SK-N-SH treated with all-trans-retinoic acid at 6 μM for 48 hours (cell line): ENCODE data around the gene ZNF423.

Experiments
- ATAC-seq: fragments of 200-7000 bp; cut with Tn5 transposase; 3 replicates; pipeline ENCODE4 v1.9.1; 2020; ENCODE audit warnings: mild to moderate bottlenecking, moderate library complexity
- ARNTL ChIP-seq: fragments of 450-650 bp; formaldehyde crosslinking; IDR thresholded peaks from 2 replicates; pipeline ENCODE4 v1.5.0; 2020; ENCODE audit warnings: low read depth, mild to moderate bottlenecking, moderate library complexity, borderline replicate concordance
- CSDC2 ChIP-seq: fragments of 250-450 bp; sonication (Bioruptor Pico); IDR thresholded peaks from 2 replicates; pipeline ENCODE4 v1.5.0; 2020; ENCODE audit warnings: mild to moderate bottlenecking, moderate library complexity
- ESRRG ChIP-seq: fragments of 250-450 bp; sonication (Bioruptor Pico); IDR thresholded peaks from 2 replicates; pipeline ENCODE4 v1.6.1; 2021; ENCODE audit warnings: mild to moderate bottlenecking
- GLIS3 ChIP-seq: fragments of 250-450 bp; sonication (Bioruptor Pico); IDR thresholded peaks from 2 replicates; pipeline ENCODE4 v1.5.0; 2020; ENCODE audit warnings: mild to moderate bottlenecking, moderate library complexity
- ISL1 ChIP-seq: fragments of 250-450 bp; sonication (Bioruptor Pico); IDR thresholded peaks from 2 replicates; pipeline ENCODE4 v2.1.2; 2022; ENCODE audit warnings: mild to moderate bottlenecking, moderate library complexity
- OSR1 ChIP-seq: fragments of 250-450 bp; sonication (Bioruptor Pico); IDR thresholded peaks from 2 replicates; pipeline ENCODE4 v1.8.0; 2022; ENCODE audit warnings: moderate library complexity, mild to moderate bottlenecking, inconsistent platforms
- PATZ1 ChIP-seq: fragments of 250-450 bp; sonication (Bioruptor Pico); IDR thresholded peaks from 2 replicates; pipeline ENCODE4 v1.8.0; 2020; ENCODE audit warnings: mild to moderate bottlenecking, moderate library complexity, borderline replicate concordance
- POU6F1 ChIP-seq: fragments of 250-450 bp; sonication (Bioruptor Pico); IDR thresholded peaks from 2 replicates; pipeline ENCODE4 v1.8.0; 2021; ENCODE audit warnings: low read depth, mild to moderate bottlenecking, moderate library complexity, borderline replicate concordance
- PPARA ChIP-seq: fragments of 250-450 bp; sonication (Bioruptor Pico); IDR thresholded peaks from 2 replicates; pipeline ENCODE4 v1.5.0; 2020; ENCODE audit warnings: mild to moderate bottlenecking, borderline replicate concordance
- RARB ChIP-seq: fragments of 250-450 bp; sonication (Bioruptor Pico); IDR thresholded peaks from 2 replicates; pipeline ENCODE4 v1.8.0; 2021; ENCODE audit warnings: mild to moderate bottlenecking, moderate library complexity
- SNAI2 ChIP-seq: fragments of 250-450 bp; sonication (Bioruptor Pico); IDR thresholded peaks from 2 replicates; pipeline ENCODE4 v1.5.0; 2020; ENCODE audit warnings: mild to moderate bottlenecking, moderate library complexity
- TCF4 ChIP-seq: fragments of 250-450 bp; sonication (Bioruptor Pico); IDR thresholded peaks from 2 replicates; pipeline ENCODE4 v1.8.0; 2021; ENCODE audit warnings: mild to moderate bottlenecking, moderate library complexity, borderline replicate concordance
- TOX ChIP-seq: fragments of 250-450 bp; sonication (Bioruptor Pico); IDR thresholded peaks from 2 replicates; pipeline ENCODE4 v1.8.0; 2021; ENCODE audit warnings: mild to moderate bottlenecking, moderate library complexity, borderline replicate concordance
- TSHZ2 ChIP-seq: fragments of 250-450 bp; sonication (Bioruptor Pico); IDR thresholded peaks from 2 replicates; pipeline ENCODE4 v1.5.0; 2020; ENCODE audit warnings: mild to moderate bottlenecking, moderate library complexity
- ZC3H10 ChIP-seq: fragments of 250-450 bp; sonication (Bioruptor Pico); IDR thresholded peaks from 2 replicates; pipeline ENCODE4 v1.5.1; 2021; ENCODE audit warnings: mild to moderate bottlenecking, moderate library complexity
- ZFP3 ChIP-seq: fragments of 250-450 bp; sonication (Bioruptor Pico); IDR thresholded peaks from 2 replicates; pipeline ENCODE4 v1.5.0; 2020; ENCODE audit warnings: mild to moderate bottlenecking, moderate library complexity
- ZNF565 ChIP-seq: fragments of 450-650 bp; formaldehyde crosslinking; conservative IDR thresholded peaks from 2 replicates; pipeline ENCODE4 v1.5.0; 2020; ENCODE audit warnings: low read depth, mild to moderate bottlenecking, moderate library complexity
- ZNF70 ChIP-seq: fragments of 450-650 bp; formaldehyde crosslinking; IDR thresholded peaks from 2 replicates; pipeline ENCODE4 v1.5.0; 2020; ENCODE audit warnings: mild to moderate bottlenecking, moderate library complexity
- ZNF8 ChIP-seq: fragments of 450-650 bp; formaldehyde crosslinking; IDR thresholded peaks from 2 replicates; pipeline ENCODE4 v1.5.0; 2020; ENCODE audit warnings: mild to moderate bottlenecking, moderate library complexity
- TF ChIP-seq, protein P1 (sequence below): fragments of 250-450 bp; sonication (Bioruptor Pico); IDR thresholded peaks from 2 replicates; pipeline ENCODE4 v1.5.1; 2021; ENCODE audit warnings: mild to moderate bottlenecking, moderate library complexity
- TF ChIP-seq, protein P2 (sequence below): fragments of 250-450 bp; sonication (Bioruptor Pico); IDR thresholded peaks from 2 replicates; pipeline ENCODE4 v1.5.1; 2020; ENCODE audit warnings: low read depth, mild to moderate bottlenecking, moderate library complexity

The ZNF423 gene

DNA sequence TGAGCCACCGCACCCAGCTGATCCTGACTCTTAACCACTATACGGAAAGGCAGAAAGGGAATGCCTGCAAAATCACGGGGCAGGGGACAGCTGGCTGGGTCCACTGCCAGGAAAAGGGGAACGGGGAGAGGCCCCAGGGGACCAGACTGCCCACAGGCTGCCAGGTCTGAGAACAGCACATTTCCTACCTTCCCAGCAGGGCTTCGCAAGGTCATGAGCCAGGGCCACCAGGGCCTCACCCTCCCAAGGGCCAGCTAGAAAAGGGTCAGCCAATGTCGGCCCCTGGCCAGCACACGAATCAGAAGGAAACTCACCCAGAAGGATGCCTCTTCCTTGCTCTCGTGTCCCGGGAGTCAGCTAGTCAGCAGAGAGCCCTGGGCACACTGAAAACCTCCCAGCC is 118.4 kb downstream of the ZNF423 start (continued):
- no peak for TF ChIP-seq PATZ1 (CRISPR knock-in tag)
- TF ChIP-seq ZFP3 (CRISPR knock-in tag), result no peak
- TF ChIP-seq, protein P1, sequence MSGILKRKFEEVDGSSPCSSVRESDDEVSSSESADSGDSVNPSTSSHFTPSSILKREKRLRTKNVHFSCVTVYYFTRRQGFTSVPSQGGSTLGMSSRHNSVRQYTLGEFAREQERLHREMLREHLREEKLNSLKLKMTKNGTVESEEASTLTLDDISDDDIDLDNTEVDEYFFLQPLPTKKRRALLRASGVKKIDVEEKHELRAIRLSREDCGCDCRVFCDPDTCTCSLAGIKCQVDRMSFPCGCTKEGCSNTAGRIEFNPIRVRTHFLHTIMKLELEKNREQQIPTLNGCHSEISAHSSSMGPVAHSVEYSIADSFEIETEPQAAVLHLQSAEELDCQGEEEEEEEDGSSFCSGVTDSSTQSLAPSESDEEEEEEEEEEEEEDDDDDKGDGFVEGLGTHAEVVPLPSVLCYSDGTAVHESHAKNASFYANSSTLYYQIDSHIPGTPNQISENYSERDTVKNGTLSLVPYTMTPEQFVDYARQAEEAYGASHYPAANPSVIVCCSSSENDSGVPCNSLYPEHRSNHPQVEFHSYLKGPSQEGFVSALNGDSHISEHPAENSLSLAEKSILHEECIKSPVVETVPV (CRISPR knock-in tag), result no peak
- no peak for TF ChIP-seq RARB (CRISPR knock-in tag)
- no peak for TF ChIP-seq OSR1 (CRISPR knock-in tag)

- no peak for TF ChIP-seq ZNF565 (CRISPR knock-in tag)
- no peak for TF ChIP-seq TSHZ2 (CRISPR knock-in tag)
- TF ChIP-seq, protein P2, sequence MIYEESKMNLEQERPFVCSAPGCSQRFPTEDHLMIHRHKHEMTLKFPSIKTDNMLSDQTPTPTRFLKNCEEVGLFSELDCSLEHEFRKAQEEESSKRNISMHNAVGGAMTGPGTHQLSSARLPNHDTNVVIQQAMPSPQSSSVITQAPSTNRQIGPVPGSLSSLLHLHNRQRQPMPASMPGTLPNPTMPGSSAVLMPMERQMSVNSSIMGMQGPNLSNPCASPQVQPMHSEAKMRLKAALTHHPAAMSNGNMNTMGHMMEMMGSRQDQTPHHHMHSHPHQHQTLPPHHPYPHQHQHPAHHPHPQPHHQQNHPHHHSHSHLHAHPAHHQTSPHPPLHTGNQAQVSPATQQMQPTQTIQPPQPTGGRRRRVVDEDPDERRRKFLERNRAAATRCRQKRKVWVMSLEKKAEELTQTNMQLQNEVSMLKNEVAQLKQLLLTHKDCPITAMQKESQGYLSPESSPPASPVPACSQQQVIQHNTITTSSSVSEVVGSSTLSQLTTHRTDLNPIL (CRISPR knock-in tag), result no peak
- no peak for ATAC-seq
Observed at GRCh38 chr16:49734331-49734730, 121.6 kb downstream of the ZNF423 start.

DNA sequence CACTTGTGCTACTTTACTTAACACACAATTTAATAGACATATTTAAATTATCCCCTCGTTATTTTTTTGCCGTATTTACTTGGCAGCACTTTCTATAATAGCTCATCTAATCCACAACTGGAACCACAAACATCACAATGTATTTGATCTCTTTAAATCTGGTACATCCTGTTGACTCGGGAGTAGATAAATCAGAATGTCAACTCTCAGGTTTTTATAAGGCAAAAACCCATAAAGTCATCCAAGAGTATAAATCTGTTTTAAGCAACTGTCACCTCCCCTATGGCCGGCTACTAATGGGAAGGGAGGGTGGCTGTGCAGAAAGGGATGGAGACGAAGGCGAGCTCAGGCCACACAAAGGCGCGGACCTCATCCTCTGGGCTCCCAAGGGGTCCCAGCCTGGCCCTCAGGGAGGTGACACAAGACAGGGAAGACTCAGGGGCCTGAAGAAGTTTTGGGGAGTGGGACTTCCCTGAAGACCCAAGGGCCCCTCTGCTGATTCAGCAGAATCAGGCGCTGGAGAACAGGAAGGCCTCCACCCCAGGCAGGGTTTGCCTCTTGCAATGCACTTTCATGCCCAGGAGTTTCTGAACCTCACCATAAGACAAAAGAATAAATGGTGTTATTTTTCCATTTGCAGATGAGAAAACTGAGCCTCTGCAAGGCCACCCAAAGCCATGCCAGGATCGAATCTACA is 122.5 kb downstream of the ZNF423 start:
- no peak for ATAC-seq

GRCh38 chr16:49731911-49732310 is 124.0 kb downstream of the ZNF423 start:
- TF ChIP-seq ARNTL (CRISPR knock-in tag) (no peak), PPARA (CRISPR knock-in tag) (no peak), CSDC2 (no peak), GLIS3 (CRISPR knock-in tag) (no peak), ESRRG (CRISPR knock-in tag) (no peak), POU6F1 (no peak), TCF4 (CRISPR knock-in tag) (no peak), SNAI2 (CRISPR knock-in tag) (no peak), ZFP3 (CRISPR knock-in tag) (no peak), ZNF565 (CRISPR knock-in tag) (no peak), TOX (CRISPR knock-in tag) (no peak), PATZ1 (CRISPR knock-in tag) (no peak), ISL1 (no peak), ZC3H10 (CRISPR knock-in tag) (no peak)
- TF ChIP-seq, protein P1 (CRISPR knock-in tag), result no peak
- TF ChIP-seq, all 23 proteins: peak for 0
- no peak for ATAC-seq

More for the DNA sequence above, 122.5 kb downstream of the ZNF423 start:
- TF ChIP-seq ZNF565 (CRISPR knock-in tag) (no peak), ZNF70 (CRISPR knock-in tag) (no peak), SNAI2 (CRISPR knock-in tag) (no peak), ZNF8 (CRISPR knock-in tag) (no peak), ZC3H10 (CRISPR knock-in tag) (no peak)
